Measurements from ENCODE around the gene NUCKS1.
A peak's percentile ranks its signal among the peaks of the same experiment; 100 is the strongest.

NUCKS1 gene

DNA sequence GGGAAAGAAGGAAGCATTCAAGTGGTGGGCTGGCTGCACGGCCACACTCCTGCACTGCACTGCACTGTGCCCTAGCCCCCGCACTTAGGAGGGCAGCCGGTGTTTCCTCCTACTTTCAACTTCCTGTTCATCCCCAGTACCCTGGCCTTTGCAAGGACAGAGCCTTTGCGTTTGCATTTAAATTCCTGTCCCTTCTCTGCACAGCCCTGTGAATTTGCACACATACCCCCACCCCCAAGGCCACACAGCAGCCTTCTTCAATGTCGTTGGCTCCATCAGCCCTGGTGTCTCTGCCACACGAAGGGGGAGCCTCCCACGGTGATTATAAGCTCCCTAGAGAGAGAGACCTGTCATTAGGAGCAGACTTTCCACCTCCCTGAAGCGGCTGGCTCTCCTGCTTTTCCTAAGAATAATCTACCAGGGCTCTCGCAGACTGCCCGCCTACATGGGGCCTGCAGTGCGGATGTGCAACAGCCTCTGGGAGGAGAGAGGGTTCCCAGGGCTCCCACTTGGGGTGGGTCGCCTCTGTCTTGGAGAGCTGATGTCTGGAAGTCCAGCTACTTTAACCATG, 56.5 kb downstream of the NUCKS1 start:
- DNase-seq, result no peak

DNA sequence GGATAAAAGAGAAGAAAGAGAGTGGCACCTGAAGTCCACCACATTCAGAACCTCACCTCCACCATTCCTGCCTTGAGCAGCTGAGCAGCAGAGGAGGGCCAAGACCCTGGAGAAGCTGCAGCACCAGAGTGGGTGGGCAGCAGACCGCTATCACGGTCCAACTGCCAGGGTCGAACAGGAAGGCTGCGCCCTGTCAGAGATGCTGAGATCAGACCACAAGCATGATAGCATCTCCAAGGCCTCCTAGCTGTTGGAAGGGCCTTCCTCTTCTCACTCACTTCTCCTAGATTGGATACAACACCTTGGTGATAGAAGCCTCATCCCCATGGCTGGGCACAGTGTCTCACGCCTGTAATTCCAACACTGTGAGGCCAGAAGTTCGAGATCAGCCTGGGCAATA, 57.6 kb downstream of the NUCKS1 start:
- no peak for DNase-seq

DNA sequence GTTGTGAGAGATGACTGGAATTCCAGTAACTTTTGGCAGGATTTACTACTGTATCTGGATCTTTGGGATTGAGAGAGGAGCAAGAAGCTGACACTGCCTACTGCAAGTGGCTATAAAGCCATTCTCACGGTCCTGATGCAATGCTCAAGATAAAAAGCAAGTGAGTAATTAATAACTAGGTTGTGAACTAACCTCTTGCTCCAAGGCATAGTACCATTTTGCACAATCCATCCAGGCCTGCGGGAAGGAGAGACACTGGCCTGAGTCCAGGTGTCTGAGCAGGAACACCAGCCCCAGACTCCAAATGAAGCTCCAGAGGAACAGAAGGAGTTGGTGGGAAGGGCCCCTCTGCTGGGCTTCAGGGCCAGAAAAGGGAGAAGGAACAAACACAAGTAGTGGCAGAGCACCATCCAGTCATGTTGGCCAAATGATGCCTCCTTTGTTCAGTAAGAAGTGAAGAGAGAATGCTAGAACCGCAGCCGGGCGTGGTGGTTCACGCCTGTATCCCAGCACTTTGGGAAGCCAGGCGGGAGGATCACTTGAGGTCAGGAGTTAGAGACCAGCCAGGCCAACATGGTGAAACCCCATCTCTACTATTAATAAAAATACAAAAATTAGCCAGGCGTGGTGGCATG, 59.7 kb downstream of the NUCKS1 start:
- DNase-seq, result no peak

DNA sequence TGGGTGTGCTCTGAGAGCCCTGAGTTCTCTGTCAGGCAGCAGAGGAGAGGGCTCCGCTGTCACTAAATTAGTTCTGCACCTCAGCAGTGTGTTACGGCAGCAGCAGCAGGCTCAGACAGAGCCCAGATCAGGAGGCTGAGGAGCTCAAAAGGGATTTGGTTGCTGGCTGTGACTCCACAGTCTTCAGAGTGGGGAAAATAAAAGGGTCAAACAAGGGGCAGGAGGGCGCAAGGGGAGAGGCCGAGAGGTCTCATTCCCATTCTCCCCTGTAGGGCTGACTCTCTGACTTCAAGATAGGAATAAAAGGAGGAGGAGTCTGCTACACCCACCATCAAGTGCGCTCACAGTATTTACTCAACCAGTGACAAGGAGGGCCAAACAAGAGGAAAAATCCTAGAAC, 60.5 kb downstream of the NUCKS1 start:
- DNase-seq, result no peak

DNA sequence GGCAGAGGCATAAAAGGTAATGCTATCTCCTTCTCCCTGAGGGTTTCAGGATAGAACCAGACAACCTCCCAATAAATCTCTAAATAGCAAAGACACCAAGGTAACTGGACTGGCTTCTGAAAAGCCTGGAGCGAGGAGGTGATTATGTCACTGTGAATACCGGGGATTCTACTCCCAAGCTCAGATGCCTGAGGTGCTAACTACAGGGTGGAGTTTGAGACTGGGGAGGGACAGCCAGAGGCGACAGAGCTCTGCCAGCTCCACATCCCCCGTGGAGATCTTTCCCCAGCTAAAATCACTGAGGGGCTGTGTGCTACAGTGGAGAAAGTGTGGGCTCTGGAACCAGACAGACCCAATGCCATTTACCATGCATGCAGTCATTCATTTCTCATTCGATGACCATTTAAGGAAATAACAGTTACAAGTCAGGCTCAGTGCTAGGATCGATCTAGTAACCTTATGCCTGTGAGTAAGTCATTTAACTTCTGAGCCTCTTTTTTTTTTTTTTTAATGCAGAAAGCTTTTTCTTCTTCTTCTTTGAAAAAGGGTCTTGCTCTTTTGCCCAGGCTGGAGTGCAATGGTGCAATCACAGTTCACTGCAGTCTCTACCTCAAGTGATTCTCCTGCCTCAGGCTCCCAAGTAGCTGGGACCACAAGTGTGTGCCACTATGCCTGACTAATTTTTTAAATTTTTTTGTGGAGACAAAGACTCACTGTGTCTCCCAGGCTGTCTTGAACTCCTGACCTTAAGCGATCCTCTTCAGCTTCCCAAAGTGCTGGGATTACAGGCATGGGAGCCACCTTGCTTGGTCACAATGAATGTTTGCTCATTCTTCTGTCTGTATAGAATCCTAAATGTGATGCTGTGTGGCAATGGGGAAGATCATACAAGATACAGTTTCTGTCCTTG, 61.6 kb downstream of the NUCKS1 start:
- DNase-seq, result no peak

DNA sequence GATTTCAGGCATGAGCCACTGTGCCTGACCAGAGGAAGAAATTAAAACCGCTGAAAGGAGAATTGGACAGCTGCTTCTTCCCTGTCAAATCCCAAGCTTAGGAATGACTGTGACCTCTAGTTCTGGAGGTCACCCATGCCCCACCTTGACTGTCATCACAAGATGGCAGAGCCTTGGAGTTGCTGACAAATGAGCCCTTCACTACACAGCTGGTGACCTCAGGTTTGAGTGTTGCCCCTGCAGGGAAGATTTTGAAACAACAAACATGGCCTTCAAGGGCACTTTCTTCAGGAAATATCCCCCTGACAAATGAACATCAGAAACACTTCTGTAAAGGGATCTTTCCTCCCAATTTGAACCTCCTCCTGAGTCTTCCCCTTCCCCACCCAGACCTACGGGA, 62.7 kb downstream of the NUCKS1 start:
- no peak for DNase-seq

DNA sequence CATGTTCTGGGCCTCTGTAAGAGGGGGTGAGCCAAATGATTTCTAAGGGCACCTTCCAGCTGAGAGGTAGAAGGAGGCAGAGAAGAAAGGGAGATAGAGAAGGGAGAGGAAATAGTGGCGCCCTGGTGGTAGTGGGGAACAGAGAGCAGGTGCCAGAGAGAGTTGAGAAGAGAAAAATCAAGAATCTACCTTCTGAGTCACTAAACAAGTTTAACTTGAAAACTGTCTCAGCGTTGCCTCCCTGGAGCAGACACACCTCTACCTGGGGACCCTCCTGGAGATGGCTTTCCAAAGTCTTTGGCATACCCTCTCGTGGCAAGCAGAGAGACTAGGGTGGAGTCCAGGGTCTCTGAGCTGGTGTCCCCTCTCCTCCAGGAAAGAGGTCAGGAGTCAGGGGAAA, 68.6 kb downstream of the NUCKS1 start:
- DNase-seq, result no peak

DNA sequence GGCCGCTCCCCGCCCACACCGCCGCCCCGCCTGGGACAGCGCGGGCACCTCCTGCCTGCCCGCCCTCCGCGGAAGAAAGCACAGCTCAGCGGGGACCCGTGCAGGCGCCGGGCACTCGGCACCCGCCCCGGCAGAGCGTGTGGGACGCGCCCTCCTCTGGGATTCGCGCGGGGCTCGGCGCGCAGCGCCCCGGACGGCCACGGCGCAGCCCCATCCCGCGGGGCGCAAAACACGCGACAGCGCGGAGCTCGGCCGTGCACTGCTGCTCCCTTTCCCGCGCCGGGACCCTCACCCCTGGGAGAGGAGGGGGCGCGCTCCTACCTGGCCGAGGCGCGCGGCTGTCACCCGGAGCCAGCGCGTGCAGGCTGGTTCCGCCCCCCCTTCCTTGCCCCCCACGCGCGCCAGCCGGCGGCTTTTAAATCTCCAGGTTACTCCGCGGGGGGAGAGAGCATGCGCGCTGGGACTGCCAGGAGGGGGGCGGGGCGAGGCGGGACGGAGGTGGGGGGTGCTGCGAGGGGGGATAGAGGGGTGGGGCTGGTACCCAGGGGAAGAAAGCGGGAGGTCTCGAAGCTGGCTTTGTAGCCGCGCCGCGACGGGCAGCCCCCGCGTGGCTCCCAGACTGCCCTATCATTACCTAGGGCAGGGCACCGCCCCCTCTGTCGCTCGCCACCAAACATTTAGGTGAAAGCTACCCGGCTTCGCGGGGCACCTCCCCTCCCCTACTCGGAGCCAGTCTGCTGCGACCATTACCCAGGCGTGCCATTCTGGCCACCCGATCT, 69.7 kb downstream of the NUCKS1 start, which contains the start of gene SLC45A3:
TSS of gene SLC45A3 (minus strand) at position 437 of the 779 bp plus-strand sequence. CDS start 15,853 bp downstream, outside the sequence.
- peak; percentile 42 for DNase-seq

DNA sequence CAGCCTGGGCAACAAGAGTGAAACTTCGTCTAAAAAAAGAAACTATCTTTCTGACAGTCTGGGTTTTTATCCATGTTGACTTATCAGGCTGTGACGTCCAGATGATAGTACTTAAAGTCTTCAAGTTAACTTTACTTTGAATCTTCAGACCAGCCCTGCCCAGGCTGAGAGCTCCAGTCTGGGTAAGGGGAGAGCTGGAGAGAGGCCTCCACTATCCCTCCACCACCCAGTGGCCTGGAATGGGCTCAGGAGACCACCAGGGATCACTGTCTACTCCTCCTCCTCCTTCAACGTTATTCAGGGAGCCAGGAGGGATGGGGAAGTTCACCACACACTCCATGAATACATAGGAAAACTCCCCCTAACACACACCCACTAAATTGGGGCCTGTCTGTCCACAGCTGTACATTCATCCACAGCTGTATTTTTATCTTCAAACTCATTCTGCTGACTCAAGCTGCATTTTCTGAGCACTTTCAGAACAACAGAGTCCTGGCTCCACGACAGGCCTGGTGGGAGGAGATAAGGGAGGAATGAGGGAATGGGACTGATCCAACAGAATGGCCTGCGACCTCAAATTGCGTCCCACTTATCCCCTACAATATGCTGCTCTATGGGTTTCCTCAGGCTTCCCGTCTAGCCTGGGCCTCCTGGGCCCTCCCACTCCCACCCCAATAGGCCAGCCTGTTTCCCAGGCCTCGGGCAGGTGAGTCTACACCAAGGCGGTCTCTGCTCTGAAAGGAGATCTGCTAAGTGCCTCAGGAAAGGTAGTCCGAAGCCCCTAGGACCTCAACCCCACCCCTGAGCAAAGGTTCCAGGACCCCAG, 71.5 kb downstream of the NUCKS1 start:
- no peak for DNase-seq

DNA sequence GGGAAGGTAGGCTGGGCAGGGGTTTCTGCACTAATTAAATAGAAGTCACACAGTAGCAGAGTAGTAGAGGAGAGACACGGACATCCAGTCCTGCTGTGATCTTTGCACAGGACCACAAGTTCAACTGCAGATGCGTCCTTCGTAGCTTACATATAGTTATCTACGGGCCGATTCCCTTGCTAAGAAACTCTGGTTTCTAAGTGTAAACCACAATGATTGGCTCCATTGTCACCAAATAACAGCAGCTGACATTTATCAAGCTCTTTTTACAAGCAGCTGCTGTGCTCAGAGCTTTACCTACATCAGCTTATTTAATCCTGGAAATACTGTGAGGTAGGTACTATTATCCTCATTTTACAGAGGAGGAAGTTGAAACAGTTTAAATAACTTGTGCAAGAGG, 72.8 kb downstream of the NUCKS1 start:
- DNase-seq, result no peak

DNA sequence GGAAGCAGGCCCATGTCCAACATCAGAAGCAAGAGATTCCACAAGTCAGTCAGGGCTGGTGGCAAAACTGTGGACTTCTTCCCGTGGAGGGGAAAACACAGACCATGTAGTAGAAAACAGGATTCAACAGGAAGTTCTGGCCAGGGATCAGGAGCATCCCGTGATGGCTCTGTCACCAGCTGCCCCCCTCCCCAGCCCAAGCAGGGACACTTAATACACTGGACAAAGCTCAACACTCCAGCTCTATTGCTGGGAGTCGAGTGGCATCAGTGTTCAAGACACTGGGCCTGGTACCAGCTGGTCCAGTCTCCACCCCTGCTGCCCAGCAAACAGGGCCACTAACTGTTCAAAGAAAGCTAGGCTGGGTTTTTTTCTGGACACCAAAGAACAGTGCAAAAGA, 73.4 kb downstream of the NUCKS1 start:
- DNase-seq, result no peak

DNA sequence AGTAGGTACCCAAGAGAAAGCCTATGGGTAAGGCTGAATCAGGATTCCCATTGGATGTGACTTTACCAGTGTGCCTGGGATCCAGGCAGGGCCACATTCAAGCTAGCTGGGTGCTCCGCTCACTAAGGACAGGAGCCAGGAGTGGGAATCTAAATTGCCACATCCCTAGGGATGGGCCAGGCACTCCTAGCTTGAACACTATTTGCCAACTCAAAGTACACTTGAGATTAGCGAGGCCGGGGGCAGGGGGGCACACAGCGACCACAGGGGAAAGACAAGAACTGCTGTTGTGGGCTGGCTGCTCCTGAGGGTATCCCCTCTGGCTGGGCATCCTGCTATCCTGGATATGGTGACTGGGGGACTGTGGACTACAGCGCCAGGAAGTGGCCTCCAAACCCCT, 74.0 kb downstream of the NUCKS1 start:
- DNase-seq, result no peak

DNA sequence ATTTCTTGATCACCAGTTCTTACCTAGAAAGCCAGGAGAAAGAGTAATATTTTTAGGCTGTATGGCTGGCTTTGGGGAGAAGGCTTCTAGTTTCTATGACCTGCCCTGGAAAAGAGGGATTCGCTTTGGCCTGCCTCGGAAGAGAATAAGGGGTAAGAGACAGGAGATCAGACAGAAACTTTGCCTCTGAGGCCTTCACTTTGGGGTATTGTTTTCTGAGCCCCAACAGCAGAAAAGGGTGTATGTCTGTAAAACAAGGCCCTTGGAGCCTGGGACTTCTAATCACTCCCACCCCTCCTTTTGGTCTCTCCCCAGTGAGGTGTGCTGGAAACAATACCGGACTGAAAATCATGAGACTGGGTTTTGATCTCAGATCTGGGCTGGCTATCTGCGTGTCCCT, 74.7 kb downstream of the NUCKS1 start:
- DNase-seq, result no peak

DNA sequence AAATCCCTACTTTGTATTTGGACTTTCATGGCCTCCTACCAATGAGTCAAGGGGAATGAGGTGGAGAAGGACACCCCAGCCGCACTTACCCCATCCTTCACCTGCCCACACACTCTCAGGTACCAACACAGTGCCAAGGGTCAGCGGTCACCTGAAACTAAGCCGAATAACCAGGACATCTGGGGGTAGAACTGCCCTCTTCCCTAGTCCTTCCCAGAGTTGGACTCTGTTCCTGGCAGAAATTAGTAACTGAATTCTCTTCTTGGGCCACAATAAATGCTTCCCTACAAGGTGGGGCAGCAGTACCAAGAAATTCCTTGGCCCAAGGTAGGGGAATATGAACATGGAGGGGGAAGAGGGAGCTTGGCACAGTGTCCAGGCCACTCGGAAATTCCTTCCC, 77.0 kb downstream of the NUCKS1 start:
- DNase-seq, result no peak

DNA sequence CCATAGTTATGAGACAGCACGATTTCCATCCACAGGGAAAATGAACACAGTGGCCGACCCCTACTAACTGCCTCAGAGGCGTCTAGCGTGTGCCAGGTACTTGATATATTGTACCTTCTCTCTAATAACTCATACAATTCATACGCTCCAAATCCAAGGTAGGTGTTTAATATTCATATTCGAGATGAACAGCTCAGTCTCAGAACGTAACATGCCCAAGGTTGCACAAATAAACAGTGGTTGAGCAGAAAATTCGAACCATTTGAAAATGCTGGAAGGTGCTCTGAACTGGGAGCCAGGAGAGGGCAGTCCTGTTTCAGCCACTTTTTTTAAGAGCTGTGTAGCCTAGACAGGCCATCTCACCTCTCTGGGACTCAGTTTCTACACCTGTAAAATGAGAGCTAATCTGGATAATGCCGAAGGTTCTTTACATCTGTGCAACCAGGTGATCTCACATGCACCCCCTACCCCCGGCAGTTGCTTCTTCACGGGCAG, 77.5 kb downstream of the NUCKS1 start:
- DNase-seq, result no peak

DNA sequence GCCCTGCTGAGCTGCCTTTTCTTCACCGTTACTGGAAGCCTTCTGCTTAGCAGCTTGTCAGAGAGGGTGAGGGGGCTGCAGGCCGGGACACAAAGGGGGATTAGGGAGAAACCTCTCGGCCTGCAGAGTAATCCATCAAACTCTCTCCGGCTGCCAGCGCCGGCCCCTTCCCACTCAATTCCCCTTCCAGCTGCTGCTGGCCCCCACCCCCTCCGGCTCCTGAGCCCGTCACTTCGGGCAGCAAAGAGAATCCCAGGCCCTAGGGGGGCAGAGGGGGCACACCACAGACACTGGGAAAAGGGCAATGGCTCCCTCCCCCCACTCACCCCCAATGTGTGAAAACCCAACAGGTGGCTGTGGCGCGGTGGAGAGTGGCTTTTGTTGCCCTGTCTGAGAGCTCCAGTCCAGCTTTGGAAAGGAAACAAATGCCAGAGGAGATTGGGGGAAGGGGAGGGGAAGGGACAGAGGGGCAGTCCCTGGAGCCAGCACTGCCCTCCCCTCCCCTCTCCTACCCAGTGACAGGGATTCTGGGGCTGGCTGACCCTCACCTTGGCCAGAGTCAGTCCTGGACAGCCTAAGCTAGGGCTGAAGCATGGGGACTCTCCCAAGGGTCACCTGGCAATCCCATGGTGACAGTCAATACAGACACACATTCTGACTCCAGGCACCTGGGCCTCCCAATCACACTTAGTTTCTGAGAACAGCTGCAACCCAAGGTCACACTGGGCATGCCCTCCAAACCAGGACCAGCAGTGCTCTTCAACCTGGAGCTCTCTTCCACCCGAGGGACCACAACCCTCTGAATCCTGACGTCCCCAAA, 79.2 kb downstream of the NUCKS1 start:
- DNase-seq, result no peak

DNA sequence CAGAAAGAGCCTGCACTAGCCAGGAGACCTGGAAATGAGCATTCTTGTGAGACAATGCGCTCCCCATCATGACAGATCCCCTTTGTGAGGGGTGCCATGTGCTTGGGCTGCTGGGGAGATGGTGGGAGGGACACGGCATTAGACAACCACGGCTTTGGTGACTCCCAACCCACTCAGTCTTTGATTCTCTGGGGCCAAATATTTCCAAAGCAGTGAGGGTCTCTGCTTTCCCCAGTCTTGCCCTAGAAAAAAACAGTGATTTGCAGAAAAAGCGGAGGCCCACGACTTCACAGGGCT, 79.9 kb downstream of the NUCKS1 start:
- no peak for DNase-seq

DNA sequence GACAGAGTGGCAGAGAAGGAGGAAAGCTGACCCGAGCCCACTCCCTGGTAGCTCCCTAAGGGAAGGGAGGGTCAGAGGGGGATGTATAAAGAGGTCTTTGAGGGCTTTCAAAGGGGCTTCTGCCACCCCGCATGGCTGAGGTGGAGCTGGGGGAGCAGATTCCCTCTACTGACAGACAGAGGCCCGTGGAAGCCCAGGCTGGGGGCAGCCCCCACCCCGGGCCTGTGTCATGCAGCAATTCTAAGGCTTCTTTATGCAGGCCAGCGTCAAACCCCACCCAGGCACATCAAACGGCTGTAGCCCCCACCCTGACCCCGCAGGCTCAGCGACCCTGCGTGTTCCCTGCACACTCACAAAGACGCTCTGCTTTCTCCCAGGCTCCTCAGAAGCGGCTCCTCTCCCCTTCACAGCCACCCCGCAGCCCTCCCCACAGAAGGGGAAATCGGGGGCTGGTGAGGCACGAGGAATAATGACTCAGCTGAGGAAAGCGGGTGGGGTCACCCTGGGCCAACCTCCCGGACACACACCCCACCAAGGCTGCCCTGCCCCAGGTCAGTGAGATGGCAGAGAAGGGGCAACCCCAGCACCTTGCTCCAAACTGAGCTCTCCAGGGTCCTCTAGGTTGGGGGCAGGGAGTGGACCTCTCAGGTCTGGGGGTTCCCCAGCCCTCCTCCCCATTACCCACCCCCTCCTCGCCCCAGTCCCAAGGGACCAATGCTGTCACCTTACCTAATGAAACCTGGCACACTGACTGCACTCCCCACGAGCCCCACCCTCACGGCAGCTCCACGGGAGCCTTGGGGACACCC, 80.4 kb downstream of the NUCKS1 start:
- DNase-seq, result no peak

DNA sequence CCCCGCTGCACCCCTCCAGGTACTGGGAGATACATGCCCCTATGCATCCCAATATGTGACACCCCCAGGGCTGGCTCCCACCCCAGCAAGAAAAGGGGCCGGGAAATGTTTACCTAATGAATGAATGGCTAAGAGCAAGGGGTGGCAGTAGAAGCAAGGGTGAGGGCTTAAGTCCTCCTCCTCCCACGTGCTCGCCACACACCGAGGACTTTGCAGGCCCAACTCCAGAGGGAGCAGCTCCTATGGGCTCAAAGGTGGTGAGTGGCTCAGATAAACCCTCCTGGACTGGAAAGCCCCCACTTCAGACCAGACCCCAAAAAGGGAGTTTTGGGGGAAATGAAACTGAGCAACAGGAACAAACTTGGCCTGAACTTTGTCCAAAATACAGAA, 81.0 kb downstream of the NUCKS1 start:
- DNase-seq, result no peak

DNA sequence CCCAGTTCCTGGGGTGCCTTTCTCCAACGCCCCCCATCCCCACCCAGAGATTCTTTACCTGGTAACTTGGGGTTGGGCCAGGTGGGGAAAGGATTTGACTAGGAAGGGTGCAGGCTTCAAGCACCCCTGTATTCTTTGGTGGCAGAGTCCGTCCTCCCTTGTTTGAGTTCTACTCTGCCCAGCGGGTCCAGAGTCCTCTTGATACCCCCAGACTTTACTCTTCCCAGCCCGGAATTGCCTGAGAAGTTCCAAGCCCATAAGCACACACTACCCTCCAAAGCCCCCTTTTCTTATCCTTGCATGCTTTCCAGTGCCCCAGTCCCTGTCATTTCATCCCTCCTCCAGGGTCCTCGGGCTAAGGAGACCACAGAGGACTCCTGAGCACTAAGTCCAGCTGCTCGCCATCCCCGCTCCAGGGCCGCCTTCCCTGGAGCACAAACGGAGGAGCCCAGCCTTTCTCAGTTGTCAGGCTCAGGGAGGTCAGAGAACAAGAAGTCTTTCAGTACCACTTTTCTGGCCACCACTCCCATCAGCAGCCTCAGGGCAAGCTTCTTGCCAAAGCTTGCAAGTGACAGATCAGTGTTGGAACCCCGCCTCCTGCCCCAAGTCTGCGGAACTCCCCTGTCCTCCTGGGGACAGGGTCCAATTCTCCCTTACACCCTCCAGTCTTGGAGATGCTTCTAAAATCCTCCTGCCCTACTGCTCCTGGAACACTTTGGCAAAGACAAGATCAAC, 81.9 kb downstream of the NUCKS1 start:
- no peak for DNase-seq
